Neural progenitor cell (in vitro differentiated cells): ENCODE data around the gene KATNBL1.

Experiments
- EZH2phosphoT487 ChIP-seq: fragments of 200-600 bp; sonication (generic); IDR thresholded peaks from 2 replicates; pipeline ENCODE4 v1.6.1; 2017; ENCODE audit warnings: antibody characterized with exemption
- TF ChIP-seq, protein P1 (sequence below): fragments of 200-600 bp; sonication (generic); IDR thresholded peaks from 2 replicates; pipeline ENCODE4 v1.5.1; 2017; ENCODE audit warnings: antibody characterized with exemption, mild to moderate bottlenecking

- no peak for TF ChIP-seq EZH2phosphoT487
- TF ChIP-seq, protein P1, sequence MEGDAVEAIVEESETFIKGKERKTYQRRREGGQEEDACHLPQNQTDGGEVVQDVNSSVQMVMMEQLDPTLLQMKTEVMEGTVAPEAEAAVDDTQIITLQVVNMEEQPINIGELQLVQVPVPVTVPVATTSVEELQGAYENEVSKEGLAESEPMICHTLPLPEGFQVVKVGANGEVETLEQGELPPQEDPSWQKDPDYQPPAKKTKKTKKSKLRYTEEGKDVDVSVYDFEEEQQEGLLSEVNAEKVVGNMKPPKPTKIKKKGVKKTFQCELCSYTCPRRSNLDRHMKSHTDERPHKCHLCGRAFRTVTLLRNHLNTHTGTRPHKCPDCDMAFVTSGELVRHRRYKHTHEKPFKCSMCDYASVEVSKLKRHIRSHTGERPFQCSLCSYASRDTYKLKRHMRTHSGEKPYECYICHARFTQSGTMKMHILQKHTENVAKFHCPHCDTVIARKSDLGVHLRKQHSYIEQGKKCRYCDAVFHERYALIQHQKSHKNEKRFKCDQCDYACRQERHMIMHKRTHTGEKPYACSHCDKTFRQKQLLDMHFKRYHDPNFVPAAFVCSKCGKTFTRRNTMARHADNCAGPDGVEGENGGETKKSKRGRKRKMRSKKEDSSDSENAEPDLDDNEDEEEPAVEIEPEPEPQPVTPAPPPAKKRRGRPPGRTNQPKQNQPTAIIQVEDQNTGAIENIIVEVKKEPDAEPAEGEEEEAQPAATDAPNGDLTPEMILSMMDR = no peak
These were observed 3.8 kb upstream of the KATNBL1 start for GRCh38 chr15:34213690-34214089.
